Endothelial cell of umbilical vein (primary cell): Measurements from ENCODE around the gene PDE11A. TPM values are rescaled to one million over a fixed set of nuclear protein-coding genes. Genes with fewer than 3 reads are reported as not detected.

Experiments
- BruUV-seq: library from RNA; stranded (reverse); fragments of 400-500 nt; replicated peaks from 2 replicates; lab custom pipeline; 2021; lab: Mats Ljungman, UMichigan
- CTCF ChIA-PET: fragments of 300-600, 350-600 bp; sonication (Branson Sonifier 250); formaldehyde crosslinking; loops from one replicate; lab custom pipeline; 2021; ENCODE audit warnings: antibody characterized with exemption, inconsistent platforms; lab: Charles Lee
- POLR2A ChIA-PET: fragments of 300-600, 350-600 bp; sonication (Branson Sonifier 250); formaldehyde crosslinking; loops from one replicate; lab custom pipeline; 2021; ENCODE audit warnings: antibody characterized with exemption, inconsistent platforms; lab: Charles Lee
- DNase-seq: peaks from one replicate; pipeline ENCODE4 v3.0.0-alpha.2; 2011; ENCODE audit warnings: low read depth, low spot score
- FAIRE-seq: peaks from 2 replicates; lab custom pipeline; 2011; peaks lifted over from hg19 to GRCh38; lab: Jason Lieb, UNC
- H2AFZ ChIP-seq: 2 replicates; pipeline ENCODE4 v1.6.0; 2012; ENCODE audit warnings: low read depth, low read length, control low read depth, inconsistent platforms
- H3K27ac ChIP-seq: 2 replicates; pipeline ENCODE4 v1.5.1; 2011; ENCODE audit warnings: low read depth, mild to moderate bottlenecking, control low read depth, low read length, moderate library complexity; ENCODE audit not compliant: insufficient read depth
- H3K27me3 ChIP-seq, 2 experiments: 2 replicates each; pipeline versions ENCODE4 v1.6.0 to v1.6.1; 2011; ENCODE audit warnings: low read length in 2 of 2, mixed read lengths in 1 of 2; ENCODE audit not compliant: control insufficient read depth in 2 of 2, insufficient read depth in 2 of 2
- H3K36me3 ChIP-seq, 2 experiments: 2 replicates in 1 of 2; 3 replicates in 1 of 2; pipeline ENCODE4 v1.5.1; 2011; ENCODE audit warnings: low read length in 2 of 2, mild to moderate bottlenecking in 1 of 2, moderate library complexity in 1 of 2; ENCODE audit not compliant: control insufficient read depth in 2 of 2, insufficient read depth in 2 of 2; ENCODE audit errors: extremely low read depth in 1 of 2
- H3K4me1 ChIP-seq: 3 replicates; pipeline ENCODE4 v1.5.1; 2011; ENCODE audit warnings: mild to moderate bottlenecking, low read length; ENCODE audit not compliant: control insufficient read depth, insufficient read depth; ENCODE audit errors: extremely low read depth
- H3K4me2 ChIP-seq: 2 replicates; pipeline ENCODE4 v1.6.1; 2011; ENCODE audit warnings: low read length, control low read depth, mixed read lengths; ENCODE audit not compliant: insufficient read depth
- H3K4me3 ChIP-seq, 3 experiments: fragments of 200-600 bp in 1 of 3; sonication (generic), shearing (Covaris generic) in 1 of 3; replicated peaks in 1 of 3; 2 replicates each; pipeline ENCODE4 v1.5.1; 2011 to 2016; ENCODE audit warnings: control low read depth in 3 of 3, low read length in 3 of 3, mild to moderate bottlenecking in 2 of 3, inconsistent platforms in 1 of 3, low read depth in 1 of 3, moderate library complexity in 1 of 3; ENCODE audit not compliant: insufficient read depth in 1 of 3
- H3K79me2 ChIP-seq: 2 replicates; pipeline ENCODE4 v1.6.0; 2012; ENCODE audit warnings: low read length, inconsistent platforms; ENCODE audit not compliant: control insufficient read depth, insufficient read depth
- H3K9ac ChIP-seq: replicated peaks from 2 replicates; pipeline ENCODE3; 2011; ENCODE audit warnings: low read length, control low read depth; ENCODE audit not compliant: insufficient read depth; ENCODE audit errors: extremely low read depth
- H3K9me1 ChIP-seq: replicated peaks from 3 replicates; pipeline ENCODE4 v1.6.0; 2011; ENCODE audit warnings: mild to moderate bottlenecking, low read length; ENCODE audit not compliant: control insufficient read depth, insufficient read depth; ENCODE audit errors: extremely low read depth
- H3K9me3 ChIP-seq: replicated peaks from 2 replicates; pipeline ENCODE4 v1.5.1; 2012; ENCODE audit warnings: low read length, inconsistent platforms; ENCODE audit not compliant: control insufficient read depth, insufficient read depth
- H4K20me1 ChIP-seq: replicated peaks from 2 replicates; pipeline ENCODE3; 2011; ENCODE audit warnings: mild to moderate bottlenecking, low read length; ENCODE audit not compliant: control insufficient read depth, insufficient read depth; ENCODE audit errors: extremely low read depth
- CTCF ChIP-seq, 2 donors: IDR thresholded peaks; 1 replicate in 1 of 2; 2 replicates in 1 of 2; pipeline ENCODE4 v1.5.1; 2011; ENCODE audit warnings: low read length in 2 of 2, mild to moderate bottlenecking in 2 of 2, moderate library complexity in 2 of 2, control low read depth in 1 of 2, inconsistent platforms in 1 of 2, low read depth in 1 of 2; ENCODE audit not compliant: insufficient read depth in 1 of 2; ENCODE audit errors: extremely low read depth in 1 of 2
- FOS ChIP-seq: IDR thresholded peaks from 2 replicates; pipeline ENCODE4 v1.6.1; 2011; ENCODE audit warnings: mild to moderate bottlenecking, low read length, moderate library complexity, borderline replicate concordance; ENCODE audit not compliant: insufficient read depth
- GATA2 ChIP-seq: IDR thresholded peaks from 2 replicates; pipeline ENCODE4 v1.7.0; 2011; ENCODE audit warnings: low read depth, mild to moderate bottlenecking, moderate library complexity, mixed read lengths, low read length; ENCODE audit not compliant: insufficient read length, insufficient read depth
- JUN ChIP-seq: IDR thresholded peaks from 2 replicates; pipeline ENCODE4 v1.6.1; 2011; ENCODE audit warnings: borderline replicate concordance, low read depth; ENCODE audit not compliant: insufficient read length, insufficient read depth
- MYC ChIP-seq: IDR thresholded peaks from one replicate; pipeline ENCODE4 v1.6.1; 2011; ENCODE audit warnings: mild to moderate bottlenecking, low read depth, low read length
- POLR2AphosphoS5 ChIP-seq: IDR thresholded peaks from 2 replicates; pipeline ENCODE4 v1.6.1; 2012; ENCODE audit warnings: low read depth, mild to moderate bottlenecking, control low read depth, low read length, moderate library complexity; ENCODE audit not compliant: insufficient read depth
- dilution Hi-C: fragments of 300-500 bp; cut with MboI; formaldehyde crosslinking; loops from one replicate; pipeline ENCODE4 v1.15.0; 2019; ENCODE audit warnings: low sequenced_read_pairs; ENCODE audit not compliant: extremely low pct_ligation_motif_present
- intact Hi-C: fragments of 100-400 bp; cut with micrococcal nuclease; formaldehyde crosslinking; loops from one replicate; pipeline ENCODE4 v1.10.0; 2022
- polyA plus RNA-seq, 4 experiments: library from polyadenylated mRNA; depleted of rRNA in 3 of 4; stranded (reverse) in 3 of 4; unstranded in 1 of 4; fragments of >200 nt; gene quantifications; 2 replicates each; pipeline versions ENCODE4 v1.2.1 to v1.2.3, GENCODE V29; 2011 to 2012; ENCODE audit warnings: missing spikeins in 1 of 4
- total RNA-seq: library from RNA; stranded (reverse); gene quantifications from 2 replicates; pipeline ENCODE4 v1.2.3, GENCODE V29; 2021

PDE11A gene
- total and polyA plus RNA-seq, 2 donors (not counting 3 experiments of a cell fraction or from before 2014, with no cell fraction given): 0.07 to 0.51 TPM

- H3K36me3 ChIP-seq: no peaks in the 10 kb centered on the region
- no peaks in the 10 kb centered on the region for H3K79me2 ChIP-seq
- no peak overlapping the region for H3K4me3 ChIP-seq
- POLR2A ChIA-PET: no interaction called here
- H3K27me3 ChIP-seq: peaks cover 14 to 16% of the 10 kb centered on the region in 2 experiments
- DNase-seq (no peak), FAIRE-seq (no peak)
- H3K4me2 ChIP-seq: no peak overlapping the region
- H3K9ac ChIP-seq: no peak overlapping the region
- H3K4me1 ChIP-seq: no peaks in the 10 kb centered on the region
- intact Hi-C loops (no loop called here), dilution Hi-C loops (no loop called here)
- TF ChIP-seq JUN (no peak), MYC (no peak), GATA2 (no peak), POLR2AphosphoS5 (no peak)
- no peaks in the 10 kb centered on the region for H3K9me3 ChIP-seq
- BruUV-seq: no TSS peak
- CTCF ChIA-PET: no interaction called here
- H4K20me1 ChIP-seq: no peaks in the 10 kb centered on the region
- H2AFZ ChIP-seq: no peak overlapping the region
- H3K9me1 ChIP-seq: no peaks in the 10 kb centered on the region
- H3K27ac ChIP-seq: no peak overlapping the region
Observed at GRCh38 chr2:177778472-177778871, 294.1 kb downstream of the PDE11A start.

- TF ChIP-seq FOS (no peak), CTCF (IDR thresholded peaks at IDR 0.05; ENCODE audit: extremely low read depth in 1 of 2, insufficient read depth in 1 of 2, low read depth in 1 of 2, low read length in 2 of 2) (peak; percentile 20 to 37)
- H3K27me3 ChIP-seq: peaks cover 10 to 18% of the 10 kb centered on the region in 2 experiments
- no peak overlapping the region for H2AFZ ChIP-seq
- H3K9me3 ChIP-seq: no peaks in the 10 kb centered on the region
- FAIRE-seq (peak; percentile 75), DNase-seq (peak; percentile 60)
- ChIA-PET POLR2A (no interaction called here), CTCF (interaction anchor here (0.6 to 3.0 kb wide), 36 partner anchors 8 to 1699 kb away, joined by 3 to 16 read pairs (median 3); no protein-coding TSS in a partner anchor)
- H3K9ac ChIP-seq: no peak overlapping the region
- no peaks in the 10 kb centered on the region for H3K4me1 ChIP-seq
- dilution Hi-C loops (no loop called here), intact Hi-C loops (no loop called here)
- H3K27ac ChIP-seq: no peak overlapping the region
- H3K4me3 ChIP-seq: no peak overlapping the region
- H3K4me2 ChIP-seq: no peak overlapping the region
- H3K9me1 ChIP-seq: no peaks in the 10 kb centered on the region
- no peaks in the 10 kb centered on the region for H3K36me3 ChIP-seq
- no TSS peak for BruUV-seq
- no peaks in the 10 kb centered on the region for H3K79me2 ChIP-seq
- H4K20me1 ChIP-seq: no peaks in the 10 kb centered on the region
Observed at GRCh38 chr2:177772529-177772928, 300.0 kb downstream of the PDE11A start.
